Stimulated activated CD8-positive, alpha-beta memory T cell treated with anti-CD3 and anti-CD28 coated beads, Interleukin-4, amount 100 ng/mL, for 48 hours (primary cell): ENCODE measurements around the gene ACE.

Source experiments
- DNase-seq: peaks from one replicate; pipeline ENCODE4 v3.0.0-alpha.2; 2020

ACE gene

GRCh38 chr17:63538693-63539595 is 62.1 kb downstream of the ACE start:
- no peak for DNase-seq

- no peak for DNase-seq
Measured at GRCh38 chr17:63540590-63540989, 63.7 kb downstream of the ACE start.

GRCh38 chr17:63542218-63542545 is 65.3 kb downstream of the ACE start:
- DNase-seq: no peak

GRCh38 chr17:63542942-63543821 is 66.3 kb downstream of the ACE start:
- no peak for DNase-seq

- DNase-seq: no peak
Measured at GRCh38 chr17:63543822-63544420, 67.1 kb downstream of the ACE start.

- DNase-seq: no peak
Measured at GRCh38 chr17:63544467-63545301, 67.8 kb downstream of the ACE start.

GRCh38 chr17:63546308-63547082 is 69.6 kb downstream of the ACE start:
- no peak for DNase-seq

GRCh38 chr17:63547083-63547523 is 70.2 kb downstream of the ACE start:
- DNase-seq: no peak
